H1 (cell line): ENCODE results near the gene DBR1. TPM values are rescaled to one million over a fixed set of nuclear protein-coding genes. Genes with fewer than 3 reads are reported as not detected.

Experiments used
- CTCF ChIA-PET: fragments of 300-600 bp; sonication (Branson Sonifier 250); formaldehyde crosslinking; loops from one replicate; lab custom pipeline; 2021; ENCODE audit not compliant: partially characterized antibody; lab: Charles Lee
- POLR2A ChIA-PET: fragments of 300-600 bp; sonication (Branson Sonifier 250); formaldehyde crosslinking; loops from one replicate; lab custom pipeline; 2021; ENCODE audit warnings: inconsistent platforms; ENCODE audit not compliant: partially characterized antibody; lab: Charles Lee
- DNase-seq, 2 experiments: peaks; one replicate each; pipeline versions ENCODE4 v3.0.0 to v3.0.0-alpha.2; 2010 to 2022; ENCODE audit warnings: low spot score in 2 of 2, low read depth in 1 of 2, mixed read lengths in 1 of 2
- FAIRE-seq: peaks from 2 replicates; lab custom pipeline; 2011; peaks lifted over from hg19 to GRCh38; lab: Jason Lieb, UNC
- H2AFZ ChIP-seq: 2 replicates; pipeline ENCODE4 v1.8.1; 2012; ENCODE audit warnings: low read length, inconsistent platforms
- H2AK5ac ChIP-seq: 2 replicates; pipeline ENCODE4 v1.6.1; 2013; ENCODE audit warnings: low read depth, low read length
- H2BK120ac ChIP-seq: replicated peaks from 2 replicates; pipeline ENCODE3; 2013; ENCODE audit warnings: low read depth, low read length, inconsistent platforms
- H2BK12ac ChIP-seq: 2 replicates; pipeline ENCODE4 v1.6.1; 2013; ENCODE audit warnings: low read depth, low read length
- H2BK15ac ChIP-seq: 2 replicates; pipeline ENCODE4 v1.6.1; 2013; ENCODE audit warnings: low read length
- H2BK20ac ChIP-seq: 2 replicates; pipeline ENCODE4 v1.6.1; 2013; ENCODE audit warnings: low read length
- H2BK5ac ChIP-seq: 2 replicates; pipeline ENCODE4 v1.6.1; 2013; ENCODE audit warnings: low read depth, low read length
- H3K14ac ChIP-seq: 2 replicates; pipeline ENCODE4 v1.6.1; 2013; ENCODE audit warnings: inconsistent platforms; ENCODE audit not compliant: insufficient read length
- H3K18ac ChIP-seq: 2 replicates; pipeline ENCODE4 v1.6.1; 2013; ENCODE audit warnings: low read length; ENCODE audit errors: extremely low read depth
- H3K23ac ChIP-seq: 2 replicates; pipeline ENCODE4 v1.6.1; 2013; ENCODE audit warnings: inconsistent platforms; ENCODE audit not compliant: insufficient read length
- H3K23me2 ChIP-seq: 2 replicates; pipeline ENCODE4 v1.6.1; 2013; ENCODE audit warnings: low read depth, low read length
- H3K27ac ChIP-seq: 2 replicates; pipeline ENCODE4 v1.6.1; 2011; ENCODE audit warnings: low read depth, low read length, inconsistent platforms
- H3K27me3 ChIP-seq, 4 experiments: replicated peaks in 1 of 4; 1 replicate in 1 of 4; 2 replicates in 3 of 4; pipeline versions ENCODE4 v1.6.1 to v1.8.1; 2011 to 2013; ENCODE audit warnings: low read length in 3 of 4, mild to moderate bottlenecking in 3 of 4, inconsistent platforms in 2 of 4, mixed read lengths in 2 of 4, moderate library complexity in 1 of 4; ENCODE audit not compliant: control insufficient read depth in 3 of 4, insufficient read depth in 3 of 4; ENCODE audit errors: extremely low read depth in 1 of 4
- H3K36me3 ChIP-seq, 4 experiments: 2 replicates each; pipeline versions ENCODE4 v1.6.1 to v1.8.1; 2011 to 2013; ENCODE audit warnings: mild to moderate bottlenecking in 4 of 4, low read length in 3 of 4, moderate library complexity in 2 of 4, control low read depth in 1 of 4, inconsistent platforms in 1 of 4; ENCODE audit not compliant: insufficient read depth in 4 of 4, control insufficient read depth in 2 of 4
- H3K4ac ChIP-seq: replicated peaks from 2 replicates; pipeline ENCODE3; 2013; ENCODE audit warnings: low read length, low read depth, mixed read lengths, inconsistent platforms; ENCODE audit not compliant: insufficient read length
- H3K4me1 ChIP-seq, 4 experiments: replicated peaks in 1 of 4; 1 replicate in 1 of 4; 2 replicates in 3 of 4; pipeline versions ENCODE4 v1.6.1 to v1.8.1; 2011 to 2013; ENCODE audit warnings: low read length in 3 of 4, inconsistent platforms in 2 of 4, mixed read lengths in 1 of 4; ENCODE audit not compliant: insufficient read depth in 4 of 4, control insufficient read depth in 3 of 4
- H3K4me2 ChIP-seq, 2 experiments: 2 replicates each; pipeline versions ENCODE4 v1.6.1 to v1.8.1; 2011 to 2013; ENCODE audit warnings: low read depth in 2 of 2, low read length in 2 of 2, control low read depth in 1 of 2, inconsistent platforms in 1 of 2, mild to moderate bottlenecking in 1 of 2; ENCODE audit not compliant: insufficient read depth in 1 of 2
- H3K4me3 ChIP-seq, 4 experiments: fragments of 200-600, 300-600 bp in 1 of 4; sonication (generic), shearing (Covaris generic), sonication (Bioruptor Twin) in 1 of 4; 2 replicates each; pipeline versions ENCODE4 v1.5.1 to v1.8.1; 2011 to 2016; ENCODE audit warnings: low read length in 4 of 4, low read depth in 3 of 4, control low read depth in 2 of 4, inconsistent platforms in 2 of 4, mild to moderate bottlenecking in 2 of 4, mixed read lengths in 1 of 4, moderate library complexity in 1 of 4; ENCODE audit not compliant: insufficient read depth in 2 of 4; ENCODE audit errors: extremely low read depth in 1 of 4
- H3K56ac ChIP-seq: replicated peaks from 2 replicates; pipeline ENCODE3; 2013; ENCODE audit warnings: low read depth, mild to moderate bottlenecking, mixed read lengths, low read length, inconsistent platforms; ENCODE audit not compliant: insufficient read length
- H3K79me1 ChIP-seq: 2 replicates; pipeline ENCODE4 v1.6.1; 2013; ENCODE audit warnings: low read depth, low read length, control low read depth
- H3K79me2 ChIP-seq, 2 experiments: 2 replicates each; pipeline versions ENCODE4 v1.6.1 to v1.8.1; 2012 to 2013; ENCODE audit warnings: low read length in 2 of 2, mild to moderate bottlenecking in 2 of 2, inconsistent platforms in 1 of 2; ENCODE audit not compliant: insufficient read depth in 2 of 2, control insufficient read depth in 1 of 2
- H3K9ac ChIP-seq, 4 experiments: replicated peaks in 1 of 4; 1 replicate in 1 of 4; 2 replicates in 3 of 4; pipeline versions ENCODE4 v1.6.1 to v1.8.1; 2011 to 2013; ENCODE audit warnings: low read depth in 3 of 4, low read length in 3 of 4, control low read depth in 2 of 4, mild to moderate bottlenecking in 2 of 4, moderate library complexity in 2 of 4, inconsistent platforms in 1 of 4; ENCODE audit errors: extremely low read depth in 1 of 4
- H3K9me3 ChIP-seq, 2 experiments: 2 replicates each; pipeline versions ENCODE4 v1.6.1 to v1.8.1; 2012 to 2013; ENCODE audit warnings: mild to moderate bottlenecking in 2 of 2, moderate library complexity in 2 of 2, control low read depth in 1 of 2, inconsistent platforms in 1 of 2, low read depth in 1 of 2, low read length in 1 of 2, mixed read lengths in 1 of 2; ENCODE audit not compliant: insufficient read depth in 2 of 2
- H4K20me1 ChIP-seq, 2 experiments: replicated peaks in 1 of 2; 2 replicates each; pipeline versions ENCODE3 to v1.8.1; 2011 to 2013; ENCODE audit warnings: inconsistent platforms in 2 of 2, low read length in 2 of 2, mild to moderate bottlenecking in 1 of 2; ENCODE audit not compliant: insufficient read depth in 2 of 2, control insufficient read depth in 1 of 2
- H4K5ac ChIP-seq: 2 replicates; pipeline ENCODE4 v1.6.1; 2013; ENCODE audit warnings: low read length, low read depth, mixed read lengths, inconsistent platforms; ENCODE audit not compliant: insufficient read length
- H4K8ac ChIP-seq: 2 replicates; pipeline ENCODE4 v1.8.0; 2013; ENCODE audit warnings: mild to moderate bottlenecking, moderate library complexity, low read length, inconsistent platforms; ENCODE audit not compliant: insufficient read depth; ENCODE audit errors: extremely low read depth
- H4K91ac ChIP-seq: replicated peaks from 2 replicates; pipeline ENCODE3; 2013; ENCODE audit warnings: low read length, mixed read lengths, inconsistent platforms; ENCODE audit not compliant: insufficient read length
- ATF2 ChIP-seq: IDR thresholded peaks from 2 replicates; pipeline ENCODE4 v1.6.1; 2012; ENCODE audit warnings: low read length, inconsistent platforms
- ATF3 ChIP-seq: IDR thresholded peaks from 2 replicates; pipeline ENCODE4 v1.6.1; 2011; ENCODE audit warnings: low read depth, mild to moderate bottlenecking, low read length; ENCODE audit not compliant: insufficient read depth
- CTCF ChIP-seq, 3 experiments: IDR thresholded peaks; 1 replicate in 2 of 3; 2 replicates in 1 of 3; pipeline versions ENCODE4 v1.5.1 to v1.6.1; 2011; ENCODE audit warnings: low read length in 3 of 3, mild to moderate bottlenecking in 3 of 3, inconsistent platforms in 2 of 3, low read depth in 1 of 3, moderate library complexity in 1 of 3; ENCODE audit not compliant: insufficient read depth in 1 of 3; ENCODE audit errors: control extremely low read depth in 1 of 3
- JUND ChIP-seq: IDR thresholded peaks from 2 replicates; pipeline ENCODE4 v1.6.1; 2011; ENCODE audit warnings: mild to moderate bottlenecking, improper control_type of control experiment, low read length
- NANOG ChIP-seq: IDR thresholded peaks from 2 replicates; pipeline ENCODE4 v1.6.1; 2011; ENCODE audit warnings: low read length, low read depth, mild to moderate bottlenecking, inconsistent platforms; ENCODE audit not compliant: insufficient read depth, poor library complexity, severe bottlenecking
- SP2 ChIP-seq: IDR thresholded peaks from 2 replicates; pipeline ENCODE4 v1.6.1; 2012; ENCODE audit warnings: mild to moderate bottlenecking, low read length, inconsistent platforms
- WGBS, 2 experiments: shearing (Covaris generic) in 1 of 2; methylation state at CpG; one replicate each; pipeline versions ENCODE4 v1.1.6 to v1.1.7; 2013 to 2015; ENCODE audit warnings: low lambda C conversion rate in 2 of 2, mixed read lengths in 2 of 2, inconsistent platforms in 1 of 2, low coverage in 1 of 2, missing lambda C conversion rate in 1 of 2; ENCODE audit not compliant: insufficient replicate concordance in 2 of 2, insufficient coverage in 1 of 2, insufficient read length in 1 of 2; ENCODE audit errors: extremely low coverage in 1 of 2, missing lambda C conversion rate in 1 of 2; 5-methylcytosine and 5-hydroxymethylcytosine counted together
- polyA plus RNA-seq, 7 experiments: library from polyadenylated mRNA; depleted of rRNA in 3 of 7; stranded (reverse) in 5 of 7; unstranded in 2 of 7; fragments of >200 nt in 5 of 7; fragments of 200-250 nt in 2 of 7; gene quantifications; 1 replicate in 5 of 7; 2 replicates in 1 of 7; 4 replicates in 1 of 7; pipeline versions ENCODE4 v1.2.1 to v1.2.3, GENCODE V29; 2011 to 2013; ENCODE audit warnings: missing spikeins in 2 of 7, mixed read lengths in 2 of 7
- total RNA-seq: library from RNA; stranded (reverse); fragmentation: NEBNext Ultra II Directional; extraction: Animal tissue kit (Norgen Biotek cat#: 25700); gene quantifications from 2 replicates; pipeline ENCODE4 v1.2.1, GENCODE V29; 2021

The DBR1 gene
- total and polyA plus RNA-seq, 2 of the 8 experiments (the other 6 are each of a cell fraction or from before 2014, with no cell fraction given) = 10.1 to 18.3 TPM

GRCh38 chr3:138220242-138220641, 45.5 kb upstream of the DBR1 start:
- Histone ChIP-seq H3K18ac (no peak overlapping the region), H3K27ac (no peak overlapping the region), H3K4ac (no peak overlapping the region), H2BK5ac (no peak overlapping the region), H3K79me1 (no peaks in the 10 kb centered on the region; the same call in 1 of the 2 replicates), H2BK12ac (no peak overlapping the region), H3K56ac (no peak overlapping the region), H4K91ac (no peak overlapping the region), H3K9me3 (no peaks in the 10 kb centered on the region), H2AFZ (no peak overlapping the region), H2BK15ac (no peak overlapping the region), H4K5ac (no peak overlapping the region), H2BK120ac (no peak overlapping the region), H4K8ac (no peak overlapping the region), H3K14ac (no peak overlapping the region), H3K4me1 (no peaks in the 10 kb centered on the region), H3K9ac (no peak overlapping the region), H2AK5ac (no peak overlapping the region), H3K27me3 (no peaks in the 10 kb centered on the region), H3K79me2 (peaks cover 0 to 48% of the 10 kb centered on the region in 2 experiments; a peak in 2 of 4 replicates), H2BK20ac (no peak overlapping the region), H3K36me3 (peaks cover 7 to 33% (median 20%) of the 10 kb centered on the region in 4 experiments; a peak in 7 of 8 replicates), H3K4me2 (no peak overlapping the region), H3K23ac (no peak overlapping the region), H4K20me1 (peaks cover 0 to 2% of the 10 kb centered on the region in 2 experiments), H3K23me2 (no peaks in the 10 kb centered on the region), H3K4me3 (no peak overlapping the region)
- ChIA-PET CTCF (interaction anchor here (0.5 to 1.2 kb wide), 2 partner anchors 20 to 121 kb away, joined by 3 read pairs; no protein-coding TSS in a partner anchor), POLR2A (interaction anchor here (1.1 to 1.7 kb wide), 3 partner anchors 10 to 46 kb away, joined by 3 to 4 read pairs (median 3); no protein-coding TSS in a partner anchor)
- no peak for DNase-seq
- TF ChIP-seq ATF3 (no peak), NANOG (no peak), SP2 (no peak), CTCF (IDR thresholded peaks at IDR 0.05; ENCODE audit: control extremely low read depth in 1 of 3, insufficient read depth in 1 of 3, low read depth in 1 of 3, low read length in 3 of 3) (no peak), JUND (no peak), ATF2 (no peak)
- 87% methylated on average over 1 of the region's 1 CpG; no CpG with 5 or more reads in 1 of the 2 experiments for WGBS, 2 experiments
- no peak for FAIRE-seq
